Measurements from ENCODE around the gene PSG4.
"Not testable (repeated sequence)": the region's sequence is repeated elsewhere in the genome, so short reads cannot be mapped to it uniquely, and the experiment has no call there.

PSG4 gene

DNA sequence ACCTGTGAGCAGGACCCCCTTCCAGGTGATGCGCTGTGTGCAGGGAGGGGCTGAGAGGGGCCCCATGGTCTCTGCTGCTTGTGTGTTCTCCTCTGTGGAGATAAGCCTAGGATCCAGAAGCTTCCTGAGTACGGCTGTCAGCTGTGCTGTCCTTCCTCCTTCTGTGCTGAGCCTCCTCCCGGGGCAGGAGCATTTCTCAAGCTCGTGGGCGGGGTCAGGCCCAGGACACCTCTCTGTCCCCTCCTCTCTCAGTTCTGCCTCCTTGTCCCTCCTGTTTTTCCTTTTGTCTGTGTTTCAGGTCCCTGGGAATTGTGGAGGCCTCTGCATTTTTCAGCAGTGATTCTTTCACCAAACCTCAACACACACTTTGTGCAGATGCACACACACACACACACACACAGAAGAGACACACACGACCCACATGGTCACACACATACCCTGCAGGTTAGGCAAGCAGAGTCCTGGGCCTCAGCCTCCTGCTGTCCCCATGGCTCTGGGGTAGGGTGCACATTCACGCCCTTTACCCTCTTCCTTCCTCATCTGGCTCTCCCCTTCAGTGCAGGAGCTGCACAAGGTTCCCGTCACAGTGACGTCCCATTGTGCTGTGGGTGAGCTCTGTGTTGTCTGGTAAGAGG, at the start of gene PSG4:
Gene PSG4 (minus strand): TSS at position 168 of the 635 bp plus-strand sequence. CDS start 102 bp downstream, at position 66.
- DNase-seq (ENCODE audit: low spot score); CTCF ChIA-PET; POLR2A ChIA-PET (ENCODE audit: low non-redundant PET): not testable (repeated sequence)
- H3K27ac ChIP-seq, result peak within 1 kb of the TSS; percentile 51

DNA sequence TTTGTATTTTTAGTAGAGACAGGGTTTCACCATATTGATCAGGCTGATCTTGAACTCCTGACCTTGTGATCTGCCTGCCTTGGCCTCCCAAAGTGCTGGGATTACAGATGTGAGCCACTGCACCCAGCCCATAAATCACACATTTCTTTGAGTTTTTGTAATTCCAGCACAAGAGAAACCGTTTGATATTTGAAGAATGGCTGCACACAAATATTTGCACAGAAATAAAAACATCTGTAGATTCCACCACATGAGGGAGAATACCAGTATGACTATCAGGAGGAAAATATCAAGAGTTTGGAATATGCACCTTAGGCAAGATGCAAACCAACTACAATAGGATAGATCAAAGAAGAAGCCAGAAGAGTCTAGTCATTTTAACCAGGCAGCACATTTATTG, 46.0 kb upstream of the PSG4 start:
- CTCF ChIA-PET, result interaction anchor here (0.6 kb wide), 1 partner anchor 28 kb away, joined by 3 read pairs; no protein-coding TSS in a partner anchor
- H3K27ac ChIP-seq; POLR2A ChIA-PET (ENCODE audit: low non-redundant PET); DNase-seq (ENCODE audit: low spot score): not testable (repeated sequence)

DNA sequence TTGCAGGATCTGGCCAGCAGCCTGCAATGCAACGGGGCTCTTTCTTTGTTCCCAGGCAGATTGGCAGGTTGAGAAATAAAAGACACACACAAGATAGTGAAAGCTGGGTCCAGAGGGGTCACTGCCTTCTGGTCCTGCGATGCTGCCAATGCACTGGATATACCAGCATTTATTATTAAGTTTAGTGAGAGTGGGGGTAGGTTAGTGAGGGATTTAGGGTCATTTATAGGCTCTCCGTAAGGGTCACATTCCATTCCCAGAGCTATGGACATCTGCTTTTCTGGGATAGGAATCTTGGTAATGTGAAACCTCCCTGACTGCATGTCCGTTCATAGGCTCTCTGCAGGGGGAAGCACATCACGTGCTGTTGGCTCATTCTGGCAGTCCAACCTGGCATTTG, 44.9 kb upstream of the PSG4 start:
- not testable (repeated sequence) for H3K27ac ChIP-seq; DNase-seq (ENCODE audit: low spot score)
- CTCF ChIA-PET, result interaction anchor here (0.6 kb wide), 1 partner anchor 1701 kb away, joined by 3 read pairs; no protein-coding TSS in a partner anchor
- POLR2A ChIA-PET (ENCODE audit: low non-redundant PET), result interaction anchor here (0.7 kb wide), 1 partner anchor 282 kb away, joined by 3 read pairs; no protein-coding TSS in a partner anchor

GRCh38 chr19:43248635-43249002, 43.2 kb upstream of the PSG4 start:
- CTCF ChIA-PET; POLR2A ChIA-PET (ENCODE audit: low non-redundant PET); H3K27ac ChIP-seq; DNase-seq (ENCODE audit: low spot score): not testable (repeated sequence)

DNA sequence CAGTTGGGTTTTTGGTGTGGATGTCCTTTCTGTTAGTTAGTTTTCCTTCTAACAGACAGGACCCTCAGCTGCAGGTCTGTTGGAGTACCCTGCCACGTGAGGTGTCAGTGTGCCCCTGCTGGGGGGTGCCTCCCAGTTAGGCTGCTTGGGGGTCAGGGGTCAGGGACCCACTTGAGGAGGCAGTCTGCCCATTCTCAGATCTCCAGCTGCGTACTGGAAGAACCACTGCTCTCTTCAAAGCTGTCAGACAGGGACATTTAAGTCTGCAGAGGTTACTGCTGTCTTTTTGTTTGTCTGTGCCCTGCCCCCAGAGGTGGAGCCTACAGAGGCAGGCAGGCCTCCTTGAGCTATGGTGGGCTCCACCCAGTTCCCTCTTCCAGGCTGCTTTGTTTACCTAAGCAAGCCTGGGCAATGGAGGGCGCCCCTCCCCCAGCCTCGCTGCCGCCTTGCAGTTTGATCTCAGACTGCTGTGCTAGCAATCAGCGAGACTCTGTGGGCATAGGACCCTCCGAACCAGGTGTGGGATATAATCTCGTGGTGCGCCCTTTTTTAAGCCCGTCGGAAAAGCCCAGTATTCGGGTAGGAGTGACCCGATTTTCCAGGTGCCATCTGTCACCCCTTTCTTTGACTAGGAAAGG, 41.9 kb upstream of the PSG4 start:
- POLR2A ChIA-PET (ENCODE audit: low non-redundant PET); DNase-seq (ENCODE audit: low spot score); CTCF ChIA-PET; H3K27ac ChIP-seq: not testable (repeated sequence)

DNA sequence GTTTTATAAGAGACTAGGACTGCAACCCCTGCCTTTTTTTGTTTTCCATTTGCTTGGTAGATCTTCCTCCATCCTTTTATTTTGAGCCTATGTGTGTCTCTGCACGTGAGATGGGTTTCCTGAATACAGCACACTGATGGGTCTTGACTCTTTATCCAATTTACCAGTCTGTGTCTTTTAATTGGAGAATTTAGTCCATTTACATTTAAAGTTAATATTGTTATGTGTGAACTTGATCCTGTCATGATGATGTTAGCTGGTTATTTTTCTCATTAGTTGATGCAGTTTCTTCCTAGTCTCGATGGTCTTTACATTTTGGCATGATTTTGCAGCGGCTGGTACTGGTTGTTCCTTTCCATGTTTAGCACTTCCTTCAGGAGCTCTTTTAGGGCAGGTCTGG, 40.4 kb upstream of the PSG4 start:
- DNase-seq (ENCODE audit: low spot score); H3K27ac ChIP-seq; POLR2A ChIA-PET (ENCODE audit: low non-redundant PET); CTCF ChIA-PET: not testable (repeated sequence)

- DNase-seq (ENCODE audit: low spot score); CTCF ChIA-PET; POLR2A ChIA-PET (ENCODE audit: low non-redundant PET); H3K27ac ChIP-seq: not testable (repeated sequence)
Measured at GRCh38 chr19:43242211-43242610, 36.8 kb upstream of the PSG4 start.

DNA sequence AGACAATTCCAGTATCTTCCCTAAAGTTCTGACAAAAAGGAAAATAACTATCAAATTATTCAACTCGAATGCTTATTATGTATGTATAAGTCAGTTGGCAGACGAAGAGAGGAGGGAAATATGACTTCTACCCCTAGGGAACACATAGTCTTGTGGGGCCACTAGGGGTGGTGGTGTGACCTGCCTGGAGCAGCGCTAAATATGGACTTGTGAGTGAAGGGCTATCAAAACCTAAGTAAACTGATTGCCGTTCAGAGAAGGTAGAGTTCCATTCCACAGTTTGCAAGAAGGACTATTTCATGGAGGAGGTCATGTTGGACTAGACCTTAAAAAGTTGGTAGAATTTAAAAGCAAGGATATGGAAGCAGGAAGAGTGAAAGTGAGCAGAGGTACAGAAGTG, 32.8 kb upstream of the PSG4 start:
- POLR2A ChIA-PET (ENCODE audit: low non-redundant PET); H3K27ac ChIP-seq; CTCF ChIA-PET; DNase-seq (ENCODE audit: low spot score): not testable (repeated sequence)

DNA sequence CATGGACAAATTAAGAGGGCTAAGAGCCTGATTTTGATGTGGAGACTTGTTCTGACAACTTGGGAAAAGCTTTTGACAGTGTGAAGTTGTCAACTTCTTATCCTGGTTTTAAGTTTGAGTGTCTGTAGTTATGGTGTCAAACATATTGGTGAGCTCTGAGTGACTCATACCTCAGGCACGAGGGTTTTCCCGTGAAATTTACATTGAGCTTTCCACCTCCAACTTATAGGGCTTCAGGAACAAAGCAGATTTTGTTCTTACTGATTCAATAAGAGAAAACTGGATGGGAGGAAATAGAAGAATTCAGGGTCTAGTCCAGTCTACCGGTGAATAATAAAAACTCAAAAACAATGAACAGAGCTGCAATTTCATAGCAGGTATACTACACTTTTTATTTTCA, 30.2 kb upstream of the PSG4 start:
- H3K27ac ChIP-seq; POLR2A ChIA-PET (ENCODE audit: low non-redundant PET); CTCF ChIA-PET; DNase-seq (ENCODE audit: low spot score): not testable (repeated sequence)

GRCh38 chr19:43229315-43229714, 23.9 kb upstream of the PSG4 start:
- POLR2A ChIA-PET (ENCODE audit: low non-redundant PET), result no interaction called here
- H3K27ac ChIP-seq, result no peak overlapping the region
- no peak for DNase-seq (ENCODE audit: low spot score)
- no peak for TF ChIP-seq CTCF (conservative IDR thresholded peaks at IDR 0.05; ENCODE audit: low read depth)
- CTCF ChIA-PET, result no interaction called here

DNA sequence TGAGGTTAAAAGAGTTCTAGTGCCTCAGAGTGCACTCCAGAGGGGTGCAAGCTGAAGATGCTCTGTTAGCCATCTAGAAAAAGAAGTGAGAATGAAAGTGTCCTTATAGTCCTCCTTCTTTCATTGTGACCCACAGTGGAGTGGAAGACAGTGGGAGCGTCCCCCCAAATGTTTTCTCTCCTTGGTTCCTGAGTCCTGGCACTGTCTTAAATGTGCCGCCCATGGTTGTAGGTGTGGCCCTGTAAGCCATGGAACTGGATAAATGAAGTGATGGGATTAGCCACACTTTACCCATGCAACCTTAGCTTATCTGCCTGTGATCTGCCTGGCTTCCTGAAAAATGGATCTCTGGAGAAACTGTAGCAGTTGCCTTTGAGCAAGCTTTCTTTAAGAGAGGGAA, 23.3 kb upstream of the PSG4 start:
- DNase-seq (ENCODE audit: low spot score); CTCF ChIA-PET; H3K27ac ChIP-seq; POLR2A ChIA-PET (ENCODE audit: low non-redundant PET): not testable (repeated sequence)

DNA sequence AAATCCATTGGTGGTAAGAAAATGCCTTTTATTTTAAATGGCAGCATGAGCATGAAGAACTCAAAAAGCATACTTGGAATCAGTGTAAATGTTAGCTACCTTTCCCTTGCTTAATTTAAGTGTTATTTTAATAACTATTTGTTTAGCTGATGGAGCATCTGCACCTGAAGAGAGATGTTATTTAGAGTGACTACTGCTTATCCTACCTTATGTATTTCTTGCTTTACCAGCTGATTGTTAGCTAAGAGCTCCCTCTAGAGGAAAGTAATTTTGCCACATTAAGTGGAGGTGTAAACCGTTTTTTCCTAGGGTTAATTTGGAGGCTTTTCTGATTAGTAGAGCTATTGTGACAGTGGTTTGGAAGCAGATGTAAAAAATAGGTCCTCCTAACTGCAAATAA, 21.5 kb upstream of the PSG4 start:
- H3K27ac ChIP-seq; POLR2A ChIA-PET (ENCODE audit: low non-redundant PET); DNase-seq (ENCODE audit: low spot score); CTCF ChIA-PET: not testable (repeated sequence)

- no peak overlapping the region for H3K27ac ChIP-seq
- no peak for TF ChIP-seq CTCF (conservative IDR thresholded peaks at IDR 0.05; ENCODE audit: low read depth)
- CTCF ChIA-PET, result no interaction called here
- POLR2A ChIA-PET (ENCODE audit: low non-redundant PET), result no interaction called here
- DNase-seq (ENCODE audit: low spot score), result no peak
Measured at GRCh38 chr19:43224855-43225253, 19.4 kb upstream of the PSG4 start.

GRCh38 chr19:43224201-43224854, 18.9 kb upstream of the PSG4 start:
- POLR2A ChIA-PET (ENCODE audit: low non-redundant PET); DNase-seq (ENCODE audit: low spot score); CTCF ChIA-PET; H3K27ac ChIP-seq: not testable (repeated sequence)

DNA sequence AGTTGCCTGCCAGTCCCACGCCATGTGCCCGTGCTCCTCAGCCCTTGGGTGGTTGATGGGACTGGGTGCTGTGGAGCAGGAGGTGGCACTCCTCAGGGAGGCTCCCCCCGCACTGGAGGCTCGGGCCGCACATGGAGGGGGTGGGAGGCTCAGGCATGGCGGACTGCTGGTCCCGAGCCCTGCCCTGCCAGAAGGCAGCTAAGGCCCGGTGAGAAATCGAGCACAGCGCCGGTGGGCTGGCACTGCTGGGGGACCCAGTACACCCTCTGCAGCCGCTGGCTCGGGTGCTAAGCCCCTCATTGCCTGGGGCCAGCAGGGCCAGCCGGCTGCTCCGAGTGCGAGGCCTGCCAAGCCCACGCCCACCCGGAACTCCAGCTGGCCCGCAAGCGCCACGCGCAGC, 16.5 kb upstream of the PSG4 start:
- DNase-seq (ENCODE audit: low spot score); CTCF ChIA-PET; H3K27ac ChIP-seq; POLR2A ChIA-PET (ENCODE audit: low non-redundant PET): not testable (repeated sequence)

Data from RWPE1 (cell line).